Stimulated activated naive CD4-positive, alpha-beta T cell (primary cell): Measurements from ENCODE around the gene POU2AF1.
"Not testable (repeated sequence)": the region's sequence is repeated elsewhere in the genome, so short reads cannot be mapped to it uniquely, and the experiment has no call there.

Experiments used
- DNase-seq, 6 experiments: peaks; one replicate each; lab custom pipeline; 2025; lab: John Stamatoyannopoulos, UW

Gene POU2AF1

GRCh38 chr11:111409915-111410314 is 30.8 kb upstream of the POU2AF1 start:
- no peak for DNase-seq

- no peak for DNase-seq
These were observed 30.0 kb upstream of the POU2AF1 start for GRCh38 chr11:111408789-111409727.

GRCh38 chr11:111407652-111408051 is 28.6 kb upstream of the POU2AF1 start:
- no peak for DNase-seq

- DNase-seq: no peak
These were observed 27.5 kb upstream of the POU2AF1 start for GRCh38 chr11:111406589-111406988.

- DNase-seq: no peak
These were observed 27.0 kb upstream of the POU2AF1 start for GRCh38 chr11:111406091-111406490.

GRCh38 chr11:111405551-111405950 is 26.5 kb upstream of the POU2AF1 start:
- DNase-seq: no peak

GRCh38 chr11:111403051-111403726 is 24.1 kb upstream of the POU2AF1 start:
- no peak for DNase-seq

- DNase-seq: no peak
These were observed 23.3 kb upstream of the POU2AF1 start for GRCh38 chr11:111402411-111402810.

GRCh38 chr11:111401957-111402356 is 22.9 kb upstream of the POU2AF1 start:
- not testable (repeated sequence) for DNase-seq

GRCh38 chr11:111400595-111400994 is 21.5 kb upstream of the POU2AF1 start:
- DNase-seq: no peak

- no peak for DNase-seq
These were observed 20.3 kb upstream of the POU2AF1 start for GRCh38 chr11:111399187-111400031.

GRCh38 chr11:111397034-111397433 is 18.0 kb upstream of the POU2AF1 start:
- DNase-seq: no peak

GRCh38 chr11:111395749-111396148 is 16.7 kb upstream of the POU2AF1 start:
- DNase-seq: no peak

GRCh38 chr11:111395081-111395480 is 16.0 kb upstream of the POU2AF1 start:
- no peak for DNase-seq

- DNase-seq: not testable (repeated sequence)
These were observed 15.1 kb upstream of the POU2AF1 start for GRCh38 chr11:111394147-111394546.

- no peak for DNase-seq
These were observed 14.5 kb upstream of the POU2AF1 start for GRCh38 chr11:111393585-111393984.

GRCh38 chr11:111393096-111393495 is 14.0 kb upstream of the POU2AF1 start:
- DNase-seq: no peak

- DNase-seq: no peak
These were observed 13.5 kb upstream of the POU2AF1 start for GRCh38 chr11:111392552-111392951.

GRCh38 chr11:111391328-111392124 is 12.5 kb upstream of the POU2AF1 start:
- DNase-seq: no peak

GRCh38 chr11:111388842-111389241 is 9.8 kb upstream of the POU2AF1 start:
- DNase-seq: no peak

- DNase-seq: no peak
These were observed 9.3 kb upstream of the POU2AF1 start for GRCh38 chr11:111388420-111388819.
